COLO668 (cell line): ENCODE results near the gene GPR142.
"Not testable (repeated sequence)": the region's sequence is repeated elsewhere in the genome, so short reads cannot be mapped to it uniquely, and the experiment has no call there.

Experiments
- DNase-seq: peaks from one replicate; lab custom pipeline; 2025; ENCODE audit not compliant: unreplicated experiment; lab: John Stamatoyannopoulos, UW

GPR142 gene

GRCh38 chr17:74390680-74391653 is 23.7 kb downstream of the GPR142 start:
- DNase-seq, result no peak

GRCh38 chr17:74391771-74392170 is 24.5 kb downstream of the GPR142 start:
- no peak for DNase-seq

GRCh38 chr17:74392848-74393247 is 25.5 kb downstream of the GPR142 start:
- DNase-seq, result no peak

- no peak for DNase-seq
Observed at GRCh38 chr17:74393346-74393942, 26.1 kb downstream of the GPR142 start.

DNA sequence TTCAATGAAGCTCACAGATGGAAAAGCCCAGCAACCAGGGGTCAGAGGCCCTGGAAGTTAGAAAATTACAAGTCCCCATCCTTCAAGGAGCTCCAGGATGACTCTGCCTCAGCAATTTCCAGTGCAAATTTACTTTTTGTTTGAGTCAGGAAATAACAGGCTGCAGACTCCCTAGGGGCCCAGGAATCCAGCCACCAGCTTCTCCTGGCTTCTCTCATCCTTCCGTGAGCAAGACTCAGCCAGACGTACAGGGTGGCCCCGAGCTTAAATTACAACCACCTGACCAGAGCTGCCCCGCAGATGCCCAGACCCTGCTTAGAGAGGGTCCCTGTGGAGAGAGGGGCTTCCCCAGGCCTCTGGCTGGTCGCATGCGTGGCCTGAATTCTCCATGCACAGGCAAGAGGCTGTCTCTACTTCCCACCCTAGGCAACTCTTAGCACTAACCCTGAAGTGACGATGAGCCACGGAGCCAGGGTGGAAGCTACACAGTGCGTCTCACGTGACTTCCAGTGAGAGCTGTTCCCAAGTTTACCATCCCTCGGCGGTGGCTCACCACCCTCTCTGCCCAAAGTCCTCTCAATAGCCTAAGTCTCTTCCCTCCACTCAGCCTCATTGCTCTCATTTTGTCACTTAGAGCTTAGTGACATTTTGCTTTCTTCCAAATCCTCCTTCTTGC is 27.1 kb downstream of the GPR142 start:
- no peak for DNase-seq

- DNase-seq, result no peak
Observed at GRCh38 chr17:74394977-74395376, 27.7 kb downstream of the GPR142 start.

DNA sequence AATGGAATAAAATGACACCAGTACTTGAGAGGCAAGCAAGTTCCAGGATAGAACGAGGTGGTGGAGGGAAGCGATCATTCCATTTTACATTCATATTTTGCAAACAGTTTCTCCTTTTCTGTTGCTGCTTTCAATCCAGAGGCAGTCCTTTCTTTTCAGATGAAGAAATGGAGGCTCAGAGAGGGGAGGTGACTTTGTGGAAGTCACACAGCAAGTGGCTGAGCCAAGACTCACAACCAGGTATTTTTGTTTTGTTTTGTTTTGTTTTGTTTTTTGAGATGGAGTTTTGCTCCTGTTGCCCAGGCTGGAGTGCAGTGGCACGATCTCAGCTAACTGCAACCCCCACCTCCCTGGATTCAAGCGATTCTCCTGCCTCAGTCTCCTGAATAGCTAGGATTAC is 29.3 kb downstream of the GPR142 start:
- no peak for DNase-seq

DNA sequence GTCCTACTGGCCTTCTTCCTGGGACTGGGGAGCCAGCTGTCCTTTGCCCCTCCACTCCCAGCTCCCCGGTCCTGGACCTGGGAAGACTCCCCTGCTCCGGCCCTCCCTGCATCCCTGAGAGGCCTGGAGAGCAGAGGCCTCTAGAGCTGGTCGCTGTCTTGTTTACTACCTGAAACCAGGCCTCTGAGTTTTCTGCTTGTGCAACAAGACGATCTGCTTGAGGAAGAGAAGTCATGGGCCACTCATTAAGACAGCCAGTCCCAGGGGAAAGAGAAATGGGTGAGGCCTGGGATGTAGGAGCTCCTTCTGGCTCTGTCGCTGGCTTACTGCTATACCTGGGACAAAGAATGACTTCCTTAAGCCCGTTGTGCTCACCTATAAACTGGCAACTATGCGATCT is 34.7 kb downstream of the GPR142 start:
- DNase-seq, result no peak

GRCh38 chr17:74403512-74404137 is 36.3 kb downstream of the GPR142 start:
- no peak for DNase-seq

DNA sequence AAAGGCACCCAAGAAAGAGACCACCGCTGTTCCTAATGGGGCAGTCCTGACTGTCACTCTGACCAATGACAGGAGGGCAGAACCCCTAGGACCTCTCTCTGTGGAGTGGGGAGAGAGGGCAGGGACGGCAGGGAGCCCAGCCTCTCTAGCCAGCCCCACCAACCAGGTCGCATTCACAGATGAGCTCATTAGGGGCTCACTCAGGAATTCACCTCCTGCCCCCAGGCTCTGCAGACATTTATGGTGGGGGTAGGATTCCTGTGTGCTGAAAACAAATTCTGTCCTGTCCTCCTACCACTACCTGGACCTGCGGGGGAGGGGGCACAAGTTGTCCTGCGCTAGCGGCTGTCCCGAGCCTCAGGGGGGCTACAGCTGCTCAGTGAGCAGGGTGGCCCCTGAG is 36.9 kb downstream of the GPR142 start:
- no peak for DNase-seq

GRCh38 chr17:74404789-74405188 is 37.5 kb downstream of the GPR142 start:
- no peak for DNase-seq

DNA sequence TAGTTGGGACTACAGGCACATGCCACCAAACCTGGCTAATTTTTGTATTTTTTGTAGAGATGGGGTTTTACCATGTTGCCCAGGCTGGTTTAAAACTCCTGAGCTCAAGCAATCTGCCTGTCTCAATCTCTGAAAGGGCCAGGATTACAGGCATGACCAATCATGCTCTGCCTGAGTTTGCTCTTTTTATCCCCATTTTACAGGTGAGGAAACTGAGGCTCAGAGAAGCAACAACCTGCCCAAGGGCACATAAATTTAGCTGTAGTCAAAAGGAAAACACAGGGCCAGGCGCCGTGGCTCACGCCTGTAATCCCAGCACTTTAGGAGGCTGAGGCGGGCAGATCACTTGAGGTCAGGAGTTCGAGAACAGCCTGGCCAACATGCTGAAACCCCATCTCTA is 38.0 kb downstream of the GPR142 start:
- DNase-seq, result not testable (repeated sequence)

- no peak for DNase-seq
Observed at GRCh38 chr17:74407384-74407783, 40.1 kb downstream of the GPR142 start.

- DNase-seq, result peak; percentile 48
Observed at GRCh38 chr17:74408262-74408661, 41.0 kb downstream of the GPR142 start.

DNA sequence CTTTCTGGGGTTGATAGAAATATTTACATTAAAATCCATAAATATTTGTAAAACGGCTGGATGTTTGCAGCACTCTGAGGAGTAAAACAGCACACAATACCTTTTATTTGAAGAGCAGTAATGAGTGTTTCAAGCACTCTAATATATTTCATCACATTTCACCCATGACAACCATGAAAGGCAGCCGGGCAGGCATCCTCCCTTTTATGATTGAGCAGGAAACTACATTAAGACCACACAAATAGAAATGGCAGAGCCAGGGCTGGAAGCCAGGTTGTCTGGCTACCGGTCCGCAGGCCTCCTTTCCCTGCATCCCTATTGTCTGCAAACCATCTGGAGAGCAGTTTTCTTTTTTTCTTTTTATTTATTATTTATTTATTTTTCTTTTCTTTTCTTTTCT is 41.5 kb downstream of the GPR142 start:
- DNase-seq, result peak; percentile 64

DNA sequence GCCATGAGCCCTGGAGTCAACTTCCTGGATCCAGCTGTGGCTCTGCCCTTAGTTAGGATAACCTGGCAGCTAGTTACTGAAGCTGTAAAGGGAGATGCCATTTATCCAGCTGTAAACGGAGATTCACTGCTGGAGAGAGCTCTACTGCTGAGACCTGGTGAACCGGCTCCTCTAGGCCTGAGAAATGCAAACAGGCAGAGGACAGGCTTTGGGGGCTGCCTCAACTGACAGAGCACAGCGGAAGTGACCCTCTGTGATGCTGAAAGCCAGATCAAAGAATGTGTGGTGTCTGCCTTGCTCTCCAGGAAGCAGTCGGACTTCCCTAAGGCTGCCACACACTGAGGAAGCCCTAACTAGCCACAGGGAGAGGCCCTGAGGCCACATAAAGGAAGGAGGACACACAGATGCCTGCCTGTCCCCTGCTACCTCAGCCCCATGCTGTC is 42.7 kb downstream of the GPR142 start:
- DNase-seq, result peak; percentile 14

DNA sequence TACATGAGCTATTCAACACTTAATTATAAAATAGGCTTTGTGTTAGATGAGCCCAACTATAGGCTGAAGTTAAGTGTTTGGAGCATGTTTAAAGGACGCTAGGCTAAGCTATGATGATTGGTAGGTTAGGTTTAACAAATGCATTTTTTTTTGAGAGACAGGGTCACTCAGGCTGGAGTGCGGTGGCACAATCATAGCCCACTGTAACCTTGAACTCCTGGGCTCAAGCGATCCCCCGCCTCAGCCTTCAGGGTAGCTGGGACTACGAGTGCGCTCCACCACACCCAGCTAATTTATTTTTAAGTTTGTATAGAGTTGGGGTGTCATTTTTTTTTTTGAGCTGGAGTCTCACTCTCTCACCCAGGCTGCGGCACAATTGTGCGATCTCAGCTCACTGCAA is 45.3 kb downstream of the GPR142 start:
- DNase-seq, result no peak

DNA sequence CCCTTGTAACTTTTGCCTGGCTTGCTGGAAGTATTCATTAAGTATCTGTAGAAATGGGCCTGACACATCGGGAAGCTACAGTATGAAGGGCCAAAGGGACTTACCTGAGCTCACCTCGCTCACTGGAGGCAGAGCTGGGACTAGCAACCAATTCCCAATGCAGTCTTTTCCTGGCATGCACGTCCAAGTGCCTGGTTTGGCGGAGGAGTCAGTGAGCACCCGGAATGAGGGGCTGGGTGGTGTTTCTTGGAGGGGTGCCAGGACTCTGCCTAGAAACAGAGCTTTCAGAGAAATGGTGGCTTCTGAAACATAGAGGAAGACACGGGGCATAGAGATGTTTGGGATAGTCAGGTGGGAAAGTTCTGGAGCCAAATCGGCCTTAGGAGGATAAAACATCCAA is 46.2 kb downstream of the GPR142 start:
- DNase-seq, result no peak

- DNase-seq, result no peak
Observed at GRCh38 chr17:74414510-74414909, 47.2 kb downstream of the GPR142 start.

DNA sequence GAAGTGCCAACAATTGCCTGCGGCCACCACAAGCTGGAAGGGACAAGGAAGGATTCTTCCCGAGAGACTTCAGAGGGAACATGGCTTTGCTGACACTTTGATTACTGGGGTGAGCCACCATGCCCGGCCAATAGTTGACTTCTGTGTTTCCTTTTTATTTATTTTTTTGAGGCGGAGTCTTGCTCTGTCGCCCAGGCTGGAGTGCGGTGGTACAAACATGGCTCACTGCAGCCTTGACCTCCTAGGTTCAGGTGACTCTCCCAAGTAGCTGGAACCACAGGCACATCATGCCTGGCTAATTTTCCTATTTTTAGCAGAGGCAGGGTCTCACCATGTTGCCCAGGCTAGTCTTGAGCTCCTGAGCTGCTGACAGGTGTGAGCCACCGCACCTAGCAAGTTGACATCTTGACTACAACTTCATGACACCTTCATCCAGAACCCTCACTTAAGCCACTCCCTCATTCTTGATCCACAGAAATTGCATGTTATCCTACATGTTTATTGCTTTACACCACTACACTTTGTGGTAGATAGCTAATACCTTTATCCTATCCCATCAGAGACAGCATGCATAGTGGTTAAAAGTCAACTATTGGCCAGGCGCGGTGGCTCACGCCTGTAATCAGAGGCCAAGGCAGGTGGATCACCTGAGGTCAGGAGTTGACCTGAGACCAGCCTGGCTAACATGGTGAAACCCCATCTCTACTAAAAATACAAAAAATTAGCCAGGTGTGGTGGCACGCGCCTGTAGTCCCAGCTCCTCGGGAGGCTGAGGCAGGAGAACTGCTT is 48.5 kb downstream of the GPR142 start:
- no peak for DNase-seq
